SKM-1 (cell line): ENCODE data around the gene GRIFIN.

Experiments
- DNase-seq: peaks from one replicate; lab custom pipeline; 2025; ENCODE audit not compliant: unreplicated experiment; lab: John Stamatoyannopoulos, UW

Gene GRIFIN

GRCh38 chr7:2499719-2500430, 23.7 kb upstream of the GRIFIN start:
- DNase-seq = no peak

DNA sequence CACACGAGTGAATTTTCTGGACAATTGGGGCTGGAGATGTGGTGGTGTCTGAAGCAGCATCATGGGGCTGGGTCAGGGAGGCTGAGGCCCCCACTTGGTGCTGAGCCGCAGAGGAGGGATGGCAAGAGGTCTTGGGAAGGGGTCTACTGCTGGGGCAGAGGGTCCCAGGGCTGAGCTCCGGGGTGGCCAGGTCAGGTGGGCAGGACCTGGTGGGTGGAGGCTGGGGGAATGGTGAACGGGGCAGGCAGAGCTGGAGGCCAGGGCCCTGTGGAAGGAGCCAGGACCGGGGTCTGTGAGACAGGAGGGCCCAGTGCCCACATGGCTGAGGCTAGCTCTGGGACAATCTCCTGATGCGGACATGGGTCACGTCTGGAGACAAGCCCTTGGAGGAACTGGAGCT, 23.0 kb upstream of the GRIFIN start:
- no peak for DNase-seq

- no peak for DNase-seq
Observed at GRCh38 chr7:2498708-2499107, 22.5 kb upstream of the GRIFIN start.

DNA sequence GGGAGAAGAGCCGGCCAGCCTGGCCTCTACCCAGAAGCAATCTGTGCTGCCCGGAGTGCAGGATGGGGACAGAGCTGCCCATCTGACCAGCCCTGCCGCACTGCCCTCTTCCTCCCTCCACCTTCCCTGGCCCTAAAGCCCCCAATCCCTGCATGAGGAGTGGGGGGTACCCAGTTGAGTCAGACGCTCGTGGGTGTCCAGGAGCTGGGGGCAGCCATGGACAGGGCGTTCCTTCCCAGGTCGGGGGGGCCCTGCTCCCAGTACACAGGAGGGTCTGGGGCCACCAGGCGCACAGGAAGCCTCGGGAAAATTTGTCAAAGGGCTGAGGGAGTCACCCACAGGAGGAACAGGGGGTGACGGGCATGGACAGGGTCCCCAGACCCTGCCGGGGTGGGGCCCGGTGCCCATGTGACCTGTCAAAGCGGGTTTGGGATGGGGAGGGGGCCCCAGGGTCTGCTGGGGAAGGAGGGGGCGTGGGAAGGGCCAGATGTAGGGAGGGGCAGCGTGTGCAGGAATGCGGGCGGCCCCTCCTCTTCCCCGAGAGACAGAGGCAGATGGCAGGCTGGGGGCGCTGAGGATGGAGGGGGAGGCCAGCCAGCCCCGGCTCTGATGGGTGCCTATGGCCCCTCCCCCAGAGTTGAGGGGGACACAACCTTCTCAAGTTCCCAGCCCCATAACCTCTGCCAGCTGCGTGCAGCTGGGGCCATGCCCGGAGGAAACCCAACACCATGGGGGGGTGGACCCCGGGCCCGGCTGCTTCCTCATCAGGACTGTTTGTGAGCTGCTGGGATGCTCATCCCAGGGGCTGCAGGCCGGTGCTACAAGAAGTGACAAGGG, 21.5 kb upstream of the GRIFIN start:
- DNase-seq = no peak

- no peak for DNase-seq
Observed at GRCh38 chr7:2497065-2497464, 20.9 kb upstream of the GRIFIN start.

GRCh38 chr7:2496375-2496774, 20.2 kb upstream of the GRIFIN start:
- no peak for DNase-seq

- no peak for DNase-seq
Observed at GRCh38 chr7:2495418-2496299, 19.5 kb upstream of the GRIFIN start.

- no peak for DNase-seq
Observed at GRCh38 chr7:2494191-2495130, 18.3 kb upstream of the GRIFIN start.

GRCh38 chr7:2493205-2494164, 17.3 kb upstream of the GRIFIN start:
- DNase-seq = no peak

GRCh38 chr7:2492038-2492437, 15.8 kb upstream of the GRIFIN start:
- DNase-seq = no peak

DNA sequence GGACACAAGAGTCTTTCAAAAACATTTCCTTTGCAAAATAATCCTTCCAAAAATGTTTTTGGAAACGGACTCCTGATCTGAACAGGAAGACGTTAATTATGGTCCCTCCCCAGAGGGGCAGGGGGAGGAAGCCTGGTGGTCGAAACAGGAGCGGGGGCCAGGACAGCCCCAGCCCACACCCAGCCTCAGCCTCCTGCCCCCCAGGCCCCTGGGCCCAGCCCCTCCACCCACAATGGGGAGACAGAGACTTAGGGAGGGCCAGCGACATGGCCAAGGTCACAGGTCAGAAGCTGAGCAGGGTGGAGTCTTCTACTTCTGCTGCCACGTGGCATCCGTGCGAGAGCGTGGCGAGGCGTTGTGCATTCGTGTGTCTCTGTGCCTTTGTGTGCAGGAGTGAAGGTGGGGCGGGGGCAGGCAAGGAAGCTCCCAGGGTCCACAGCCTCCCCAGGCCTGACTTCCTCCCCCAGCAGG, 14.0 kb upstream of the GRIFIN start:
- no peak for DNase-seq

- DNase-seq = no peak
Observed at GRCh38 chr7:2488681-2489080, 12.5 kb upstream of the GRIFIN start.

- DNase-seq = no peak
Observed at GRCh38 chr7:2488272-2488645, 12.1 kb upstream of the GRIFIN start.

DNA sequence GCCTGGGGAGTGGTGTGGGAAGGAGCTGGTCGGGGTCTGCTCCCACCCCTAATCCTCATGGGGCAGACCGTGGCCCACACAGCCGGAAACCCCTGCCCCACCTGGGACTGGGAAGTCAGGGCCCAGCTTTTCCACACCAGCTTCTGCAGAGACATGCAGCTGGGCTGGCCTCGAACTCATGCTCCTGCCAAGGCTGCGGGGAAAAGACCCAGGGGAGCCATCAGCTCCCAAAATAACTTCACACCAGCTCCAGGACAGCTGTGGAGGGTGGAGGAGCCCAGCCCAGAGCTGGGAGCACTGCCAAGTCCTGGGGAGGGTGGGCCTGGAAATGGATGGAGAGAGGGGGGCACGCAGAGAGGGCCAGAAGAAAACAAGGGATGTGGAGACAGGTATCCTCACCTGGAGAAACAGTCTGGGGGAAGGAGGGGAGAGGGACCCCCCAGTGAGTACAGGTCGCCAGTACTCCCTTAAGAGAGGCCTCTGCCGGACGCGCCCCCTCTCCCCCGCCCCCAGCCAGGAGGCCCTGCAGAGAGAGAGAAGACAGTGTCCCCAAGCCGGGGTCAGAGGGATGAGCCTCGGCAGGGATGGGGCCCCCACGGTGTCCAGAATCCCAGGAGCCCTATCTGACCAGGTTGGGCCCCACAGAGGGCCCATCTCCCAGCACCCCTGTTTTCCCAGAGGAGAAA, 11.5 kb upstream of the GRIFIN start:
- no peak for DNase-seq

- DNase-seq = no peak
Observed at GRCh38 chr7:2484868-2485267, 8.7 kb upstream of the GRIFIN start.

DNA sequence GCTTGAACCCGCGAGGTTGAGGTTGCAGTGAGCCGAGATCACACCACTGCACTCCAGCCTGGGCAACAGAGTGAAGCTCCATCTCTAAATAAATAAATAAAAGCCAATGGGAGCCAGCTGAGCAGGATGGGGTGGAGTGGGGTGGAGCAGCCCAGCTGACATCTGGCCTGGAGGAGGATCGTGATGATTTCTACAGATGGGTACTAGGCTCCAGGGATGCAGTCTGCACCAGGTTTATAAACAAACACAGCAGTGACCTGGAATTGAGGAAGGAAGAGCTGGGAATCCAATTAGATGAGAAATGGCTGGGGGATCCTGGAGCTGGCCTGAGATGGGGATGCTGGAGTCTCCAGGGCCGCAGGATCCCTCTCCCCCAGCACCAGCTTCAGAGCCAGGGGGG, 7.3 kb upstream of the GRIFIN start:
- no peak for DNase-seq

DNA sequence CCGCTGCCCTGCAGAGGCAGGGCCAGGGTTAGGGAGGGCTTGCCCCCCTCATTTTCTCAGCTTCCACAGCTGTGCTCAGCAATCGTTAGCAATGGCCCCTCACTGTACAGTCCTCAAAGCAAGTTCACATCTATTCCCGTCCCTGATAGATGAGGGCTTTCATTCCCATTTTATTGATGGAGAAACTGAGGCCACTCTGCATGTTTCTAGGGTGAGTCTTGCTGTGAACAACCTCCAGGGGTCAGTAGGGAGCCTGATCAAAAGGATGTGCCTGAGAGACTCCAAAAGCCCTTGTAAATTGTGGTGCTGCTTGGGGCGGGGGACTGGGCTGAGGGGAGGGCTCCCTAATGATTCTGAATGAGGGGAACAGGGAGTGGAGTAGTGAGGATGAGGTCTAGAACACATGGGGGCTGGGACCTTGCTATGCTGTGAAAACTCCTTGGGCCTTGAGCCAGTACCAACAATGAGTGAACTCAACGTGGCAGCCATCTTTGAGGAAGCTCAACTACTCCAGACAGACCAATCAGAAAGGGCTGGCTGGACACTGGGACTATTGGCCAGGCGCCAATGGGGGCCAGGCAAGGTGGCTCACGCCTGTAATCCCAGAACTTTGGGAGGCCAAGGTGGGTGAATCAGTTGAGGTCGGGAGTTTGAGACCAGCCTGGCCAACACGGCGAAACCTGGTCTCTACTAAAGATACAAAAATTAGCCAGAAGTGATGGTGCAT, 6.7 kb upstream of the GRIFIN start:
- no peak for DNase-seq

DNA sequence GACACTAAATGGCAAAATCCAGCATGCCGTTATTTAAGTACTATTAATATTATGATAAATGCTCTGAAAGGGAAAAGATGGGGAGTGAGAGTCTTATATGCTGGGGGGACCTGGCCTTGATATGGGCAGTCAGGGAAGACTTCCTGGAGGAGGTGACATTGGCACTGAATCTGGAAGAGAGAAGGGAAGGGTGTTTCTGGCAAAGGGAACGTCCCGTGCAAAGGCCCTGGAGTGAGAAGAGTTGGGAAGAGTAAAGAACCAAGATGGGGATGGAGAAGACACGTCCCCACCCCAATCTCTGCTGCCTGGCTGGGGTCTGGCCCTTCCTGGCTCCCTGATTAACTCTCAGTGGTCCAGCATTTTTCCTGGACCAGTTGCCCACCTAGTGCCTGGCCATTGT, 5.0 kb upstream of the GRIFIN start:
- DNase-seq = no peak
